ENCODE results near the gene C8G. TPM values are rescaled to one million over a fixed set of nuclear protein-coding genes. Genes with fewer than 3 reads are reported as not detected.

Gene C8G
- total RNA-seq, 1 experiment from 2014 or later = 2.1 TPM

DNA sequence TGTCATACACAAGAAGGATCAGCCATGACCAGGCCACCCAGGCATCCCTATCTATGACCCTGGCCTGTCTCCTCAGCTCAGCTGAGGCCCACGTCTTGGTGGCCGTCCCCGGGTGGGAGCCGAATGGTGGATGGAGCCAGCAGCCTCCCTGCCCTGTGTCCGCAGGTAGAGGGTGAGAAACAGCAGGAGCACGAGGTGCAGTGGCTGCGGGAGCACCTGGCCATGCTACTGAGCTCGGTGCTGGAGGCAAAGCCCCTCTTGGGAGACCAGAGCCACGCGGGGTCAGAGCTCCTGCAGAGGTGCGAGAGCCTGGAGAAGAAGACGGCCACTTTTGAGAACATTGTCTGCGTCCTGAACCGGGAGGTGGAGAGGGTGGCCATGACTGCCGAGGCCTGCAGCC is 25.0 kb upstream of the C8G start:
- Histone ChIP-seq H3K79me2 (ENCODE audit: insufficient read depth, low read length) (peaks cover 7% of the 10 kb centered on the region; the same call in 1 of the 2 replicates), H3K27ac (ENCODE audit: low read depth, low read length) (no peak overlapping the region), H2AFZ (ENCODE audit: low read depth, low read length, poor library complexity, severe bottlenecking) (no peak overlapping the region), H3K36me3 (ENCODE audit: control insufficient read depth in 1 of 2, insufficient read depth in 2 of 2, low read length in 2 of 2) (peaks cover 15 to 47% of the 10 kb centered on the region in 2 experiments; a peak in 3 of 4 replicates), H4K20me1 (ENCODE audit: insufficient read depth) (no peaks in the 10 kb centered on the region), H3K9me3 (ENCODE audit: control insufficient read depth in 1 of 2, insufficient read depth in 1 of 2, low read depth in 1 of 2, low read length in 2 of 2) (no peaks in the 10 kb centered on the region), H3K27me3 (ENCODE audit: insufficient read depth, low read length) (no peaks in the 10 kb centered on the region), H3K4me1 (ENCODE audit: control insufficient read depth in 1 of 2, insufficient read depth in 2 of 2, low read length in 2 of 2) (no peaks in the 10 kb centered on the region), H3K4me2 (ENCODE audit: low read length) (no peak overlapping the region), H3K4me3 (replicated peaks in 1 of 2; ENCODE audit: low read depth in 1 of 2, low read length in 2 of 2) (no peak overlapping the region), H3K9me2 (ENCODE audit: insufficient read depth) (no peaks in the 10 kb centered on the region), H3K9ac (ENCODE audit: low read length) (no peak overlapping the region)
- ChIA-PET RAD21 (ENCODE audit: low non-redundant PET in 1 of 2, low total read pairs in 2 of 2, uncharacterized antibody in 2 of 2, unreplicated experiment in 2 of 2) (no interaction called here), CTCF (no interaction called here), POLR2A (no interaction called here)
- TF ChIP-seq, protein P1, sequence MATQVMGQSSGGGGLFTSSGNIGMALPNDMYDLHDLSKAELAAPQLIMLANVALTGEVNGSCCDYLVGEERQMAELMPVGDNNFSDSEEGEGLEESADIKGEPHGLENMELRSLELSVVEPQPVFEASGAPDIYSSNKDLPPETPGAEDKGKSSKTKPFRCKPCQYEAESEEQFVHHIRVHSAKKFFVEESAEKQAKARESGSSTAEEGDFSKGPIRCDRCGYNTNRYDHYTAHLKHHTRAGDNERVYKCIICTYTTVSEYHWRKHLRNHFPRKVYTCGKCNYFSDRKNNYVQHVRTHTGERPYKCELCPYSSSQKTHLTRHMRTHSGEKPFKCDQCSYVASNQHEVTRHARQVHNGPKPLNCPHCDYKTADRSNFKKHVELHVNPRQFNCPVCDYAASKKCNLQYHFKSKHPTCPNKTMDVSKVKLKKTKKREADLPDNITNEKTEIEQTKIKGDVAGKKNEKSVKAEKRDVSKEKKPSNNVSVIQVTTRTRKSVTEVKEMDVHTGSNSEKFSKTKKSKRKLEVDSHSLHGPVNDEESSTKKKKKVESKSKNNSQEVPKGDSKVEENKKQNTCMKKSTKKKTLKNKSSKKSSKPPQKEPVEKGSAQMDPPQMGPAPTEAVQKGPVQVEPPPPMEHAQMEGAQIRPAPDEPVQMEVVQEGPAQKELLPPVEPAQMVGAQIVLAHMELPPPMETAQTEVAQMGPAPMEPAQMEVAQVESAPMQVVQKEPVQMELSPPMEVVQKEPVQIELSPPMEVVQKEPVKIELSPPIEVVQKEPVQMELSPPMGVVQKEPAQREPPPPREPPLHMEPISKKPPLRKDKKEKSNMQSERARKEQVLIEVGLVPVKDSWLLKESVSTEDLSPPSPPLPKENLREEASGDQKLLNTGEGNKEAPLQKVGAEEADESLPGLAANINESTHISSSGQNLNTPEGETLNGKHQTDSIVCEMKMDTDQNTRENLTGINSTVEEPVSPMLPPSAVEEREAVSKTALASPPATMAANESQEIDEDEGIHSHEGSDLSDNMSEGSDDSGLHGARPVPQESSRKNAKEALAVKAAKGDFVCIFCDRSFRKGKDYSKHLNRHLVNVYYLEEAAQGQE (IDR thresholded peaks at IDR 0.05; ENCODE audit: low read depth) = no peak
- no peak for TF ChIP-seq FOSL1 (IDR thresholded peaks at IDR 0.05; ENCODE audit: low read depth)
- no peak for TF ChIP-seq RAD21 (IDR thresholded peaks at IDR 0.05; ENCODE audit: low read depth)
- no peak for TF ChIP-seq SIN3A (IDR thresholded peaks at IDR 0.05; ENCODE audit: low read depth)
- no peak for TF ChIP-seq SP1 (IDR thresholded peaks at IDR 0.05; ENCODE audit: low read depth)
- TF ChIP-seq ZNF274 (IDR thresholded peaks at IDR 0.05; ENCODE audit: low read depth, low read length) = no peak
- no peak for TF ChIP-seq JUND (IDR thresholded peaks at IDR 0.05)
- no peak for TF ChIP-seq EGR1 (IDR thresholded peaks at IDR 0.05; ENCODE audit: low read depth)
- no peak for TF ChIP-seq POLR2AphosphoS5 (IDR thresholded peaks at IDR 0.05; ENCODE audit: low read depth, low read length)
- no peak for TF ChIP-seq YY1 (IDR thresholded peaks at IDR 0.05; ENCODE audit: extremely low read depth, insufficient replicate concordance, low read depth, low read length)
- no peak for TF ChIP-seq ZBTB33 (IDR thresholded peaks at IDR 0.05; ENCODE audit: extremely low read depth, insufficient replicate concordance, low read length)
- no peak for TF ChIP-seq ZFX (IDR thresholded peaks at IDR 0.05)
- DNase-seq (ENCODE audit: low read depth, low spot score) (no peak), ATAC-seq (no peak)
- intact Hi-C loops (cut with micrococcal nuclease) = no loop called here
- BruUV-seq (replicated peaks) = no TSS peak
